GM12874 (cell line): ENCODE data around the gene MAP2K2.

Source experiments
- CTCF ChIP-seq: IDR thresholded peaks from 2 replicates; pipeline ENCODE4 v1.5.1; 2011; ENCODE audit warnings: low read depth, mild to moderate bottlenecking, control low read depth, low read length, moderate library complexity; ENCODE audit not compliant: insufficient read depth

Gene MAP2K2

DNA sequence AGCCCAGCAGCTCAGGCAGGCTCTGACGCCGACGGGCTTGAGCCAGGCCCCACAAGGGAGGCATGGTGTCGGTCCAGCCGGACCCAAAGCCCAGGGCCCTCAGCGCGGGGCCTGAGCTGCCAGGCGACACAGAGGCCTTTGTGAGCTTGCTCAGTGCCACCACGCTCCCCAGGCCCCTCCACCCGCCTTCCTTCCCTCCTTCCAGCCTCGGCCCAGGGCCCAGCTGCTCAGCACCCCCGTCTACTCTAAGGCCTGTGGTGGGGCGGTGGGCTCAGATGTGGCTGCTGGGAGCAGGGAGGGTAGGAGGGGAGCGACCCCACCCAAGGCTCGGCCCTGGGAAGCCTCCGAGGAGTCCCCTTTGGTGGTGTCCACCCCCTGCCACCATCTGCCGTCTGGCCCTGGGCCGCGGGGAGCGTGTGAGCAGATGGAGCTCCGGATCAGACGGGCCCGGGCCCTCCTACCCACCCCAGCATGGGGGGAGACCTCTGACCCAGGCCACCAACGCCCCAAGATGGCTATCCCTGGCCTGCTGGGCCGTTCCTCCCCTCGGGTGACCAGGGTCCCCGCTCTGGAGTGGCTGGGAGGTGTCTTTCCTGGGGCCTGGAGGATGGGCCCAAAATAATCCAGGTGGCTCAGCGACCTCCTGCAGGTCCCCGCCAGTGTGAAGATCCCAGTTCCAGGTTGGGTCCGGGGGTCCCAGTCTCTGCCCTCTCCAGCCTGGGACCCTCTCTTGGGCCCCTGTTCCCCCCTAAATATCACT lies 65.0 kb downstream of the MAP2K2 start:
- TF ChIP-seq CTCF: no peak

DNA sequence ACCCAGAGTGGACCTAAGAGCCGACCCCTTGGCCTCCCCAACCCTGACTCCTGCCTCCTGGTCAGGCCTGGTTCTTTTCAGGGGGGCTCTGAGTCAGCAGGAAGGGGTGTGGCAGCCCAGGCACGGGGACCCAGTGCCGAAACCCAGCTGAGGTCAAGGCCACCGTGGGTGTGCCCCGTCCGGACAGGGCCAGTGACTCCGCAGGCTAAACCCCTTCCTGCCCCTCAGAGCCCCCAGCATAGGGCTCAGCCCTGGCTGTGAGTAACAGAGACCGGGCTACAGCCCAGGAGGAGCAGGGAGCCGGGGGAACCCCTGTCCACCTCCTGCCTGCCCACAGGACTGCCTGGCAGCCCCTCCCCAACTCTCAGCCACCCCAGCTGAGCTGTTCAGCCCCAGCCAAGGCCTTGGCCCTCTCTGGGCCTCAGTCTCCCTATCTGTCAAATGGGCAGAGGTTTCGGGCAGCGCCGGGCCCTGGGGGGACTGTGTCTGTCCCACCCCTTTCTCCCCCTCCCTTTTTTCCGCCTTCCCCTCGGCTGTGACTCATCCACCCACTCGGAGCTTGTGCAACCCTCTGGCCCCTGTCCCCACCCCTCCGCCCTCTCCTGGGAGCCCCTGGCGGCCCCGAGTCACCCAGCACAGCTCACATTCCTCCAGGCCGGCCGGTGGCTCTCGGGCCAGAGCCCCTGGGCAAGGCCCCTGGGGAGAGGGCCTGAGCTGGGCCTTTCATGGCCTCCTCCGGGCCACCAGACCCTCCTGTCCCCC lies 65.8 kb downstream of the MAP2K2 start:
- TF ChIP-seq CTCF: no peak

- no peak for TF ChIP-seq CTCF
Measured at GRCh38 chr19:4055209-4055552, 68.7 kb downstream of the MAP2K2 start.

DNA sequence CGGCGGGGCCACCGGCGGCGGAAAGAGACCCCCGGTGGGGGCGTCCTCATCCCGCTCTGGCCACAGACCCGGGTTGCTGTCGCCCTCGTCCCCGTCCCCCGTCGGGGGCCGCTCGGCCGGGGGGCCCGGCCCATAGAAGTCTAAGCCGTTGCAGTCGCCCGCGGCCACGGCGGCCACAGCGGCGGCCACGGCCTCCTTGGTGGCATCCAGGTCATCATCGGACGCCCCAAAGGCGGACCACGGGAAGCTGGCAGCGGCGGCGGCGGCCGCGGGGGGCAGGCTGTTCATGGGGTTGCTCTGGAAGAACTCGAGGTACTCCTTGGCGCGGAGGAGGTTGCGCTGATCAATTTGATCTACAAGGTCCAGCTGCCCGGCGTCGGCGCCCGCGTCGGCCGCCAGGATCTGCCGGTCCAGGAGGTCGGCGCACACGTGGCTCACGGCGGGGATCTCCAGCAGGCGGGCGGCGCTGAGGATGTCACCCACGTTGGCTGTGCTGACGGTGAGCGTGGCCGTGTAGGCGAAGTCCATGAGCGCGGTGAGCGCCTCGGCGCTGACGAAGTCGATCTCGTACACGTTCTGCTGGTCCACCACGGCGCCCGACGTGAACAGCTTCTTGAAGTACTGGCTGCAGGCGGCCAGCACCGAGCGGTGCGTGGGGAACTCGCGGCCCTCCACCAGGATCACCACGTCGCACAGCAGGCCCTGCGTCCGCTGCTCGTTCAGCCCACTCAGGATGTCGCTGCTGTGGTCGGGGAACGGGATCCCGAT lies 69.3 kb downstream of the MAP2K2 start:
- TF ChIP-seq CTCF: no peak

GRCh38 chr19:4053423-4054324 lies 70.2 kb downstream of the MAP2K2 start:
- TF ChIP-seq CTCF: no peak

DNA sequence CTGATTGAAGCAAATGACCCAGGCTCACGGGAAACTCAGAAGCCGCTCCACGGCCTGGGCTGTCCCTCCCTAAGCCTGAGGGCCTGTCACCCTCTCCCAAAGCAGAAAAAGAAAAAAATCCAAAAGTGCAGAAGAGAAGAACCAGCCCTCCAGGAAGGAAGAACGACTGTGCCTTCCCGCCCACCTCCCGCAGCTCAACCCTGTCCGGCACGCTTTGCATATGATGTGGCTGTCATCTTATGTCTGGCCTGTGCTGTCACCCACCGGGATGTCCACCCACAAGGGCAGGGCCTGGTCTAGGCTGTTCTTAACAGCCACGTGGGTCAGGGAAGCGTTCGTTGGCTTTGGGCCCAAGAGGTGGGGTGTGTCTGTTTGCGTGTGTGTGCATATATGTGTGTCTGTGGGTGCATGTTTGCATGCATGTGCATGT lies 70.9 kb downstream of the MAP2K2 start:
- no peak for TF ChIP-seq CTCF
